GM23338 (cell line): ENCODE data around the gene GRB14. TPM values are rescaled to one million over a fixed set of nuclear protein-coding genes. Genes with fewer than 3 reads are reported as not detected.
A peak's percentile ranks its signal among the peaks of the same experiment; 100 is the strongest.

Source experiments
- ATAC-seq: fragments of 200-7000 bp; cut with Tn5 transposase; 3 replicates; pipeline ENCODE4 v1.9.1; 2020
- DNase-seq: peaks from one replicate; pipeline ENCODE4 v3.0.0-alpha.2; 2015; ENCODE audit warnings: low spot score
- H2AFZ ChIP-seq: fragments of 200-600 bp; sonication (generic); 2 replicates; pipeline ENCODE4 v1.8.0; 2016; ENCODE audit warnings: antibody characterized with exemption, mild to moderate bottlenecking, moderate library complexity
- H3F3A ChIP-seq: fragments of 200-600 bp; sonication (generic); replicated peaks from 2 replicates; pipeline ENCODE4 v1.8.0; 2017; ENCODE audit warnings: antibody characterized with exemption, mixed run types, low read depth
- H3K27ac ChIP-seq: fragments of 200-600 bp; sonication (generic); 2 replicates; pipeline ENCODE4 v1.6.1; 2016; ENCODE audit warnings: low read depth
- H3K27me3 ChIP-seq: fragments of 200-600 bp; sonication (generic); 2 replicates; pipeline ENCODE4 v1.8.0; 2016; ENCODE audit warnings: mild to moderate bottlenecking, mixed run types, moderate library complexity; ENCODE audit not compliant: insufficient read depth
- H3K36me3 ChIP-seq: fragments of 200-600 bp; sonication (generic); 2 replicates; pipeline ENCODE4 v1.8.0; 2016; ENCODE audit warnings: mild to moderate bottlenecking; ENCODE audit not compliant: insufficient read depth
- H3K4me1 ChIP-seq: fragments of 200-600 bp; sonication (generic); 2 replicates; pipeline ENCODE4 v1.8.0; 2016; ENCODE audit warnings: mild to moderate bottlenecking, moderate library complexity; ENCODE audit not compliant: insufficient read depth
- H3K4me2 ChIP-seq: fragments of 200-600 bp; sonication (generic); 2 replicates; pipeline ENCODE4 v1.7.1; 2017; ENCODE audit warnings: mixed run types
- H3K4me3 ChIP-seq: fragments of 200-600 bp; sonication (generic); 2 replicates; pipeline ENCODE4 v1.6.1; 2016; ENCODE audit warnings: mixed run types
- H3K79me2 ChIP-seq: fragments of 200-600 bp; sonication (generic); replicated peaks from 2 replicates; pipeline ENCODE4 v1.8.0; 2017; ENCODE audit warnings: mild to moderate bottlenecking; ENCODE audit not compliant: insufficient read depth
- H3K9me2 ChIP-seq: fragments of 200-600 bp; sonication (generic); 2 replicates; pipeline ENCODE4 v1.8.0; 2017; ENCODE audit not compliant: insufficient read depth
- H4K20me1 ChIP-seq: fragments of 200-600 bp; sonication (generic); replicated peaks from 2 replicates; pipeline ENCODE4 v1.8.0; 2017; ENCODE audit warnings: mild to moderate bottlenecking; ENCODE audit not compliant: insufficient read depth
- H3K27ac Mint-ChIP-seq: 2 replicates; pipeline ENCODE4 v1.8.0; 2020; ENCODE audit warnings: inconsistent platforms, mild to moderate bottlenecking, moderate library complexity, mixed read lengths
- H3K27me3 Mint-ChIP-seq: 3 replicates; pipeline ENCODE4 v1.8.0; 2022; ENCODE audit warnings: low read depth, mild to moderate bottlenecking, moderate library complexity, mixed read lengths, inconsistent platforms; ENCODE audit not compliant: insufficient read depth, poor library complexity
- H3K36me3 Mint-ChIP-seq: 3 replicates; pipeline ENCODE4 v1.8.0; 2021; ENCODE audit warnings: low read depth, mild to moderate bottlenecking, inconsistent platforms, moderate library complexity, mixed read lengths
- H3K4me1 Mint-ChIP-seq: 3 replicates; pipeline ENCODE4 v1.8.0; 2020; ENCODE audit warnings: mild to moderate bottlenecking, inconsistent platforms, mixed read lengths
- H3K4me3 Mint-ChIP-seq: 3 replicates; pipeline ENCODE4 v1.8.0; 2021; ENCODE audit warnings: moderate library complexity, mild to moderate bottlenecking, inconsistent platforms, mixed read lengths
- H3K9me3 Mint-ChIP-seq: 3 replicates; pipeline ENCODE4 v1.8.0; 2020; ENCODE audit warnings: moderate library complexity, mild to moderate bottlenecking, inconsistent platforms, mixed read lengths
- CREB1 ChIP-seq: fragments of 250-450 bp; sonication (Bioruptor Pico); IDR thresholded peaks from 2 replicates; pipeline ENCODE4 v1.5.0; 2020; ENCODE audit warnings: low read depth, mild to moderate bottlenecking, moderate library complexity
- CTCF ChIP-seq, 2 experiments: fragments of 200-600 bp in 1 of 2; sonication (generic) in 1 of 2; conservative IDR thresholded peaks; 2 replicates each; pipeline versions ENCODE4 v1.5.1 to v1.6.1; 2016 to 2017; ENCODE audit warnings: antibody characterized with exemption in 2 of 2, low read depth in 2 of 2, mild to moderate bottlenecking in 2 of 2, moderate library complexity in 1 of 2
- EZH2 ChIP-seq: fragments of 200-600 bp; sonication (generic); IDR thresholded peaks from one replicate; pipeline ENCODE4 v1.8.0; 2017; ENCODE audit warnings: antibody characterized with exemption, mild to moderate bottlenecking, low read depth; ENCODE audit not compliant: unreplicated experiment
- JUNB ChIP-seq: IDR thresholded peaks from one replicate; pipeline ENCODE4 v1.6.1; 2016; ENCODE audit warnings: antibody characterized with exemption; ENCODE audit not compliant: unreplicated experiment
- NANOG ChIP-seq: IDR thresholded peaks from 2 replicates; pipeline ENCODE4 v1.6.1; 2016; ENCODE audit warnings: antibody characterized with exemption, borderline replicate concordance
- POLR2AphosphoS5 ChIP-seq: IDR thresholded peaks from 2 replicates; pipeline ENCODE4 v1.6.1; 2016; ENCODE audit warnings: antibody characterized with exemption, low read depth
- STAT1 ChIP-seq: IDR thresholded peaks from one replicate; pipeline ENCODE4 v1.6.1; 2016; ENCODE audit warnings: antibody characterized with exemption; ENCODE audit not compliant: unreplicated experiment
- ZNF114 ChIP-seq: fragments of 250-450 bp; sonication (Bioruptor Pico); IDR thresholded peaks from 2 replicates; pipeline ENCODE4 v1.5.0; 2020; ENCODE audit warnings: mild to moderate bottlenecking, moderate library complexity
- polyA plus RNA-seq: library from polyadenylated mRNA; unstranded; fragments of >200 nt; fragmentation: Nextera tagmentation; extraction: Ambion mirVana; gene quantifications from 2 replicates; pipeline ENCODE4 v1.2.1, GENCODE V29; 2016
- total RNA-seq: library from RNA; depleted of rRNA; stranded (reverse); fragments of >200 nt; shearing (Covaris generic); gene quantifications from 2 replicates; pipeline ENCODE4 v1.2.3, GENCODE V29; 2014
- TF ChIP-seq, protein P1 (sequence below): IDR thresholded peaks from one replicate; pipeline ENCODE4 v1.6.1; 2018; ENCODE audit warnings: antibody characterized with exemption; ENCODE audit not compliant: unreplicated experiment
- TF ChIP-seq, protein P2 (sequence below): fragments of 250-450 bp; sonication (Bioruptor Pico); IDR thresholded peaks from 2 replicates; pipeline ENCODE4 v1.5.0; 2020; ENCODE audit warnings: mild to moderate bottlenecking, moderate library complexity
- TF ChIP-seq, protein P3 (sequence below): IDR thresholded peaks from 2 replicates; pipeline ENCODE4 v1.6.1; 2016; ENCODE audit warnings: antibody characterized with exemption

Gene GRB14
- total and polyA plus RNA-seq, 2 experiments from 2014 or later, result 16.0 to 28.9 TPM

GRCh38 chr2:164515030-164515429, 106.3 kb downstream of the GRB14 start:
- H3K27me3 Mint-ChIP-seq, result peaks cover 3% of the 10 kb centered on the region
- Histone ChIP-seq H3K4me3 (no peak overlapping the region), H3K4me2 (no peak overlapping the region), H4K20me1 (no peaks in the 10 kb centered on the region), H3K36me3 (0 out of 2 replicates have a peak, but pooled peaks cover 3% of the 10 kb centered on the region), H3K79me2 (no peaks in the 10 kb centered on the region), H3K27me3 (no peaks in the 10 kb centered on the region), H2AFZ (no peak overlapping the region), H3K4me1 (0 out of 2 replicates have a peak, but pooled peaks cover under 1% of the 10 kb centered on the region), H3K27ac (no peak overlapping the region), H3F3A (no peaks in the 10 kb centered on the region), H3K9me2 (0 out of 2 replicates have a peak, but pooled peaks cover 5% of the 10 kb centered on the region)
- DNase-seq (no peak), ATAC-seq (no peak)
- TF ChIP-seq, protein P1, sequence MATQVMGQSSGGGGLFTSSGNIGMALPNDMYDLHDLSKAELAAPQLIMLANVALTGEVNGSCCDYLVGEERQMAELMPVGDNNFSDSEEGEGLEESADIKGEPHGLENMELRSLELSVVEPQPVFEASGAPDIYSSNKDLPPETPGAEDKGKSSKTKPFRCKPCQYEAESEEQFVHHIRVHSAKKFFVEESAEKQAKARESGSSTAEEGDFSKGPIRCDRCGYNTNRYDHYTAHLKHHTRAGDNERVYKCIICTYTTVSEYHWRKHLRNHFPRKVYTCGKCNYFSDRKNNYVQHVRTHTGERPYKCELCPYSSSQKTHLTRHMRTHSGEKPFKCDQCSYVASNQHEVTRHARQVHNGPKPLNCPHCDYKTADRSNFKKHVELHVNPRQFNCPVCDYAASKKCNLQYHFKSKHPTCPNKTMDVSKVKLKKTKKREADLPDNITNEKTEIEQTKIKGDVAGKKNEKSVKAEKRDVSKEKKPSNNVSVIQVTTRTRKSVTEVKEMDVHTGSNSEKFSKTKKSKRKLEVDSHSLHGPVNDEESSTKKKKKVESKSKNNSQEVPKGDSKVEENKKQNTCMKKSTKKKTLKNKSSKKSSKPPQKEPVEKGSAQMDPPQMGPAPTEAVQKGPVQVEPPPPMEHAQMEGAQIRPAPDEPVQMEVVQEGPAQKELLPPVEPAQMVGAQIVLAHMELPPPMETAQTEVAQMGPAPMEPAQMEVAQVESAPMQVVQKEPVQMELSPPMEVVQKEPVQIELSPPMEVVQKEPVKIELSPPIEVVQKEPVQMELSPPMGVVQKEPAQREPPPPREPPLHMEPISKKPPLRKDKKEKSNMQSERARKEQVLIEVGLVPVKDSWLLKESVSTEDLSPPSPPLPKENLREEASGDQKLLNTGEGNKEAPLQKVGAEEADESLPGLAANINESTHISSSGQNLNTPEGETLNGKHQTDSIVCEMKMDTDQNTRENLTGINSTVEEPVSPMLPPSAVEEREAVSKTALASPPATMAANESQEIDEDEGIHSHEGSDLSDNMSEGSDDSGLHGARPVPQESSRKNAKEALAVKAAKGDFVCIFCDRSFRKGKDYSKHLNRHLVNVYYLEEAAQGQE, result no peak
- TF ChIP-seq ZNF114 (CRISPR knock-in tag), result no peak
- no peak for TF ChIP-seq EZH2
- TF ChIP-seq, protein P2, sequence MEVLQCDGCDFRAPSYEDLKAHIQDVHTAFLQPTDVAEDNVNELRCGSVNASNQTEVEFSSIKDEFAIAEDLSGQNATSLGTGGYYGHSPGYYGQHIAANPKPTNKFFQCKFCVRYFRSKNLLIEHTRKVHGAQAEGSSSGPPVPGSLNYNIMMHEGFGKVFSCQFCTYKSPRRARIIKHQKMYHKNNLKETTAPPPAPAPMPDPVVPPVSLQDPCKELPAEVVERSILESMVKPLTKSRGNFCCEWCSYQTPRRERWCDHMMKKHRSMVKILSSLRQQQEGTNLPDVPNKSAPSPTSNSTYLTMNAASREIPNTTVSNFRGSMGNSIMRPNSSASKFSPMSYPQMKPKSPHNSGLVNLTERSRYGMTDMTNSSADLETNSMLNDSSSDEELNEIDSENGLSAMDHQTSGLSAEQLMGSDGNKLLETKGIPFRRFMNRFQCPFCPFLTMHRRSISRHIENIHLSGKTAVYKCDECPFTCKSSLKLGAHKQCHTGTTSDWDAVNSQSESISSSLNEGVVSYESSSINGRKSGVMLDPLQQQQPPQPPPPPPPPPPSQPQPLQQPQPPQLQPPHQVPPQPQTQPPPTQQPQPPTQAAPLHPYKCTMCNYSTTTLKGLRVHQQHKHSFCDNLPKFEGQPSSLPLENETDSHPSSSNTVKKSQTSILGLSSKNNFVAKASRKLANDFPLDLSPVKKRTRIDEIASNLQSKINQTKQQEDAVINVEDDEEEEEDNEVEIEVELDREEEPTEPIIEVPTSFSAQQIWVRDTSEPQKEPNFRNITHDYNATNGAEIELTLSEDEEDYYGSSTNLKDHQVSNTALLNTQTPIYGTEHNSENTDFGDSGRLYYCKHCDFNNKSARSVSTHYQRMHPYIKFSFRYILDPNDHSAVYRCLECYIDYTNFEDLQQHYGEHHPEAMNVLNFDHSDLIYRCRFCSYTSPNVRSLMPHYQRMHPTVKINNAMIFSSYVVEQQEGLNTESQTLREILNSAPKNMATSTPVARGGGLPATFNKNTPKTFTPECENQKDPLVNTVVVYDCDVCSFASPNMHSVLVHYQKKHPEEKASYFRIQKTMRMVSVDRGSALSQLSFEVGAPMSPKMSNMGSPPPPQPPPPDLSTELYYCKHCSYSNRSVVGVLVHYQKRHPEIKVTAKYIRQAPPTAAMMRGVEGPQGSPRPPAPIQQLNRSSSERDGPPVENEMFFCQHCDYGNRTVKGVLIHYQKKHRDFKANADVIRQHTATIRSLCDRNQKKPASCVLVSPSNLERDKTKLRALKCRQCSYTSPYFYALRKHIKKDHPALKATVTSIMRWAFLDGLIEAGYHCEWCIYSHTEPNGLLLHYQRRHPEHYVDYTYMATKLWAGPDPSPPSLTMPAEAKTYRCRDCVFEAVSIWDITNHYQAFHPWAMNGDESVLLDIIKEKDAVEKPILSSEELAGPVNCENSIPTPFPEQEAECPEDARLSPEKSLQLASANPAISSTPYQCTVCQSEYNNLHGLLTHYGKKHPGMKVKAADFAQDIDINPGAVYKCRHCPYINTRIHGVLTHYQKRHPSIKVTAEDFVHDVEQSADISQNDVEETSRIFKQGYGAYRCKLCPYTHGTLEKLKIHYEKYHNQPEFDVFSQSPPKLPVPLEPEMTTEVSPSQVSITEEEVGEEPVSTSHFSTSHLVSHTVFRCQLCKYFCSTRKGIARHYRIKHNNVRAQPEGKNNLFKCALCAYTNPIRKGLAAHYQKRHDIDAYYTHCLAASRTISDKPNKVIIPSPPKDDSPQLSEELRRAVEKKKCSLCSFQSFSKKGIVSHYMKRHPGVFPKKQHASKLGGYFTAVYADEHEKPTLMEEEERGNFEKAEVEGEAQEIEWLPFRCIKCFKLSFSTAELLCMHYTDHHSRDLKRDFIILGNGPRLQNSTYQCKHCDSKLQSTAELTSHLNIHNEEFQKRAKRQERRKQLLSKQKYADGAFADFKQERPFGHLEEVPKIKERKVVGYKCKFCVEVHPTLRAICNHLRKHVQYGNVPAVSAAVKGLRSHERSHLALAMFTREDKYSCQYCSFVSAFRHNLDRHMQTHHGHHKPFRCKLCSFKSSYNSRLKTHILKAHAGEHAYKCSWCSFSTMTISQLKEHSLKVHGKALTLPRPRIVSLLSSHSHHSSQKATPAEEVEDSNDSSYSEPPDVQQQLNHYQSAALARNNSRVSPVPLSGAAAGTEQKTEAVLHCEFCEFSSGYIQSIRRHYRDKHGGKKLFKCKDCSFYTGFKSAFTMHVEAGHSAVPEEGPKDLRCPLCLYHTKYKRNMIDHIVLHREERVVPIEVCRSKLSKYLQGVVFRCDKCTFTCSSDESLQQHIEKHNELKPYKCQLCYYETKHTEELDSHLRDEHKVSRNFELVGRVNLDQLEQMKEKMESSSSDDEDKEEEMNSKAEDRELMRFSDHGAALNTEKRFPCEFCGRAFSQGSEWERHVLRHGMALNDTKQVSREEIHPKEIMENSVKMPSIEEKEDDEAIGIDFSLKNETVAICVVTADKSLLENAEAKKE (CRISPR knock-in tag), result no peak
- no peak for TF ChIP-seq NANOG
- no peak for TF ChIP-seq CTCF (conservative IDR thresholded peaks at IDR 0.05; ENCODE audit: low read depth in 2 of 2)
- TF ChIP-seq POLR2AphosphoS5, result no peak
- TF ChIP-seq, protein P3, sequence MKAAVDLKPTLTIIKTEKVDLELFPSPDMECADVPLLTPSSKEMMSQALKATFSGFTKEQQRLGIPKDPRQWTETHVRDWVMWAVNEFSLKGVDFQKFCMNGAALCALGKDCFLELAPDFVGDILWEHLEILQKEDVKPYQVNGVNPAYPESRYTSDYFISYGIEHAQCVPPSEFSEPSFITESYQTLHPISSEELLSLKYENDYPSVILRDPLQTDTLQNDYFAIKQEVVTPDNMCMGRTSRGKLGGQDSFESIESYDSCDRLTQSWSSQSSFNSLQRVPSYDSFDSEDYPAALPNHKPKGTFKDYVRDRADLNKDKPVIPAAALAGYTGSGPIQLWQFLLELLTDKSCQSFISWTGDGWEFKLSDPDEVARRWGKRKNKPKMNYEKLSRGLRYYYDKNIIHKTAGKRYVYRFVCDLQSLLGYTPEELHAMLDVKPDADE, result no peak
- no peak for TF ChIP-seq CREB1 (CRISPR knock-in tag)
- no peak for TF ChIP-seq STAT1
- no peak for TF ChIP-seq JUNB
- H3K4me1 Mint-ChIP-seq, result peaks cover 8% of the 10 kb centered on the region
- peak overlapping the region; percentile 62; the same call in 1 of the 2 replicates for H3K27ac Mint-ChIP-seq
- H3K36me3 Mint-ChIP-seq, result peaks cover 52% of the 10 kb centered on the region
- no peak overlapping the region for H3K4me3 Mint-ChIP-seq
- H3K9me3 Mint-ChIP-seq, result peaks cover 22% of the 10 kb centered on the region
